NCI-H2227 (cell line): ENCODE measurements around the gene PRSS22.

Source experiments
- DNase-seq: peaks from one replicate; lab custom pipeline; 2025; ENCODE audit not compliant: unreplicated experiment; lab: John Stamatoyannopoulos, UW

Gene PRSS22

DNA sequence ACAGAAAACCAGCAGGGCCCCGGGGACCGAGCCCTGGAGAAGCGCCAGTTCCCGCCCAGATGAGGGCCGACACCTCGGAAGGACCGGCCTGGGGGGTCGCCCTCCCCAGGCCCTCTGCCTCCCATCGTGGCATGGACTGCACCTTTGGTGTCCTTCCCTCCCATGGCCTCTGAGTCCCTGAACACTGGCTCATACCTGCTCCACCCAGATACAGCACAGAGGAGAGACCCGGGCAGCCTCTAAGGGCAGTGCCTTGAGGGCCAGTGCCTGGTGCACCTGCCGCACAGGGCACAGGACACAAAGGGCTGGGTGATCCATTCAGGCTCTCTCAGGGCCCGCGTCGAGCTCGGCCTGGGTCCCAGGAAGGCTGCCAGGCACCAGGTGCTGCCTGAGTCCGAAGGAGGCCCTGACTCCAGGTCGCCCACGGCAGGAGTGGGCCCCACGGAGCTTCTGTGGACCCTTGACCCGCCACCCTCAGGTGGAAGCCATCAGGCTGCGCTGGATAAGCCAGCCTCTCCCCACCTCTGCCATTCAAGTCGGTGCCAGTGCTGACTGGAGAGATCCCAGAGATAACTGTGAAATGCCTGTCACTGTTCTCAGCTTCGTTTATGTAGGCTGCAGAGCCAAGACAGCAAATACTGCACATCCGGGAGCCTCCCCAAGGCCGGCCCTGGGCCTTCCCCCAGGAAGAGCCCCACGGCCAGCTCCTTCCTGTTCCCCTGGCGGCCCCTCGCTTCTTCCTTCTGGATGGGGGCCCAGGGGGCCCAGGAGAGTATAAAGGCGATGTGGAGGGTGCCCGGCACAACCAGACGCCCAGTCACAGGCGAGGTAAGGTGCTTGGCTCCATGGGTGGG, 28.2 kb downstream of the PRSS22 start, which contains the start of gene ZG16B:
TSS of gene ZG16B (plus strand) at position 803 of the 854 bp plus-strand sequence. CDS start 139 bp downstream, outside the sequence.
- no peak for DNase-seq

DNA sequence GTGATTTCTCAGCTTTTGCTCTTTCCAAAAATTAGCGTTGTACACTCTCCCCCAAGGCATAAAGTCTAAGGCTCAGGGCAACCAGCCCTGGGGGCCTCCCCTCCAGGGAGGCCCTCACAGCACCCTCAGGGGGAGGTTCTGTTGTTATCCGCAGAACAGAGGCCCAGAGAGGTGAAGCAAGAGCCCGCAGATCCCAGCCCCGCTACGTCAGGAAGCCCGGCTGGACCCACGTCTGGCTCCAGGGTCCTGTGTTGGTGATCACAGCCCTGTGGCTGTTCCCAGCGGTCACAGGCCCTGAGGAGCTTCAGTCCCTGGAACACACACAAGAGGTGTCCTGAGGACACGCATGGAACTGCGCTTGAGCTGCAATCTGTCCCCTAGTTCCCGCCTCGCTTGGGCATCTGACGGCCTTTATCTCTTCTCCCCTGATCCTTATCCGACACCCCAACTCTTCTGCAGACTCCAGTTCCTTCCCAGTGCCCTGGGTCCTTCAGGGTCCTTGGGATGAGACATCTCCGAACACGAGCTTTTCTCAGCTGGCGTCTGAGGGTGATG, 29.0 kb downstream of the PRSS22 start:
- no peak for DNase-seq

DNA sequence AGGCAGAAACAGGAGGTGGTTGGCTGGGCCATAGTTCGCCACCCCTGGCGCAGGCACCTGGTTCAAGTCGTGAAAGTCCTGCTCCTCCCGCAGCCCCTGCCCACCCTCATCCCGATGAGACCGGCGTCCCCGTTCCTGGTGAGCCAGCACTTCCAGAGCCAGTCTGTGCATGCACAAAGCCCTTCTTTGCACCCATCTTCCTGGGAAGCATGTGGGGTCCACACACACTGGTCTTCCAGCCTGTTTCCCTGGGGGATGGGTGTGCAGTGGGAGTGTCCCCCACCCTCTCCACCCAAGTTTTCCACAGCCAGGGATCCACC, 29.5 kb downstream of the PRSS22 start:
- DNase-seq, result no peak

DNA sequence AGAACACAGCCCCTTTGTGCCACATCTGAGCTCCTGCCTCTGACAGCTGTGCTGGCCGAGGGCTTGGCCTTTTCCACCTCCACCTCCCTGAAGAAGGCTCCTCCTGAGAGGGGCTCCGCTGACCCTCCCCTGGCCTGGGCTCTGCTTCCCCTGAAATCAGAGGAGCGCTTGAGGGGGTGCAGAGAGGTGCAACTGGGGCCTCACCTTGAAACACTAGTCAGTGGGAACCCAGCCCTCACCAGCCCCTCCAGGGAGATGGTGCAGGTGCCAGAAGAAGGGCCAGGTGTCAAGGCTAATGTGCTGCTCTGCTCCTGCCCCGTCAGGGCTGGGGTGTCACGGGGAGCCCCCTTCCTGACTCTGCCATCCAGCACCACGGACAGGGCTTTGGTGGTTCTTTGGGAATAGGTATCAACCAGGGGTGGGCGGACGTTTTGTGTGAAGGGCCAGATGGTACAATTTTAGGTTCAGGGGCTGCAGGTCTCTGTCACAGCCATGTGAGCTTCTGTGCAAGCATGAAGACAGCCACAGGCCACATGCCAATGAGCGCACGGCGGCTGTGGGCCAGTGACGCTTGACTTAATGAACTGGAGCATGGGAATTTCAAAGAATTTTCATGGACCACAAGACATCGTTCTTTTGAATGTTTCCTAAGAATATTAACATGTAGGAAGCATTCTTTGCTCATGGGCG, 30.0 kb downstream of the PRSS22 start:
- DNase-seq, result no peak

DNA sequence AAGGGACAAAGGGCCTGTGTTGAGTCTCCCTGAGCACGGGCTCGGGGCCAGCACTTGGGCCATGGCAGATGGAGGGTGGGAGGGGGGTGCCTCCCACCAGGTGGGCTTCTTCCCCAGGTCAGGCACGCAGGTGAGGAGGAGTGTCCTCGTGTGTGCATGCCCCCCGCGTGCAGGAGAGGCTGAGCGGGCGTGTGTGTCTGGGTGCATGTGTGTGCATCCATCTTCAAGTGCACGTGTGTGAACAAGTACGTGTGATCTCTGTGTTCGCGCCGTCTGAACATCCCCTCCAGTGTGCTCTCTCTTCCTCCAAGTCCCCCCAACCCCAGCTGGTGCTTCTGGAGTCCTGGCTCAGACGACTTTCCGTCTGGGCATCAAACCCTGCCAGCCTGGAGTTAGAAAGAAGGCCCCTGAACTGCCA, 30.6 kb downstream of the PRSS22 start:
- no peak for DNase-seq

DNA sequence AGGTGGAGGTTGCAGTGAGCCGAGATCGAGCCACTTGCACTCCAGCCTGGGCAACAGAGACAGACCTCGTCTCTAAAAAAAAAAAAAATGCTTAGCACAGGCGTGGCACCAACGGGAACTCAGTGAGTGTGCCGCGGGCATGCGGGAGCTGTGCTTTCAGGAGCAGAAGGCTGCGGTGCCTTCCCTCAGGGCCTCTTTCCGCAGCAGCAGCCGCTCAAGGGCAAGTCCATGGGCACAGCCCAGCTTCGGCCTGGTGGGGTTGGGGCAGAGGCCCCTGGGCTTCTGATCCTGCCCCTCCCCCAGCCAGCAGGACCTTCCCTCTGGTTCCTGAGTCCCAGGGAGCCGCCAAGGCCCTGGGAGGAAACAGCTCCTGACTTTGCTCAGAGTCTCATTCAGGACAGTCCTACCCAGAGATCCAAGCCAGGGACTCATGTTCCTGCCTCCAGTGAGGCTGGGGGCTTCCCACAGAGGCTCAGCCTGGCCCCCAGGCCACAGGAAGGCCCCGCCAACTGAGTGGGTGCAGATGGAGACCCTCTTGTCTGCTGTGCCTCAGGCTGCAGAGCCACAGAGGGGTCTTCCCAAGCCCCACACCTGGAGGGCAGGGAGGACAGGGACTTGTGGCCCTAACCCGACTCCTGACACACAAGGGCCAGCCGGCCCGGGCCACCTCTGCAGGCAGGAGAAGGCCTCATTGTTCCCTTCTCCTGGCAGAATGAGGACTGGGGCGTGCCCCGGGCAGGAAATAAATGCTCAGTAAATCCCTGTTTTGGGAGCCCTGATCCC, 31.2 kb downstream of the PRSS22 start:
- DNase-seq, result no peak

DNA sequence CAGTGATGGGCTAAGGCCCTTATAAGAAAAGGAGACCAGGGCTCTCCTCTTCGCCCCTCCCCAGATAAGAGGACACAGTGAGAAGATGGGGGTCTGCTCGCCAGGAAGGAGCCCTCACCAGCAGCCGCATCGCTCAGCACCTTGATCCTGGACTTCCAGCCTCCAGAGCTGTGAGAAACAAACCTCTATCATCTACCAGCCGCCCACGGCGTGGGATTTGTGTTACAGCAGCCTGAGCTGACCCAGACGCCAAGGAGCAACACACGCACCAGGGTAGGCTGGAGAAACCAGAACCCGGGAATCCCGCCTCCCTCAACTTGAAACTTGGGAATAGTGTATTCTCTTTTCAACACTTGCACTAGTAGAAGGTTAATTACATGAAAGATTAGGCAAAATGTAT, 32.1 kb downstream of the PRSS22 start:
- DNase-seq, result no peak

DNA sequence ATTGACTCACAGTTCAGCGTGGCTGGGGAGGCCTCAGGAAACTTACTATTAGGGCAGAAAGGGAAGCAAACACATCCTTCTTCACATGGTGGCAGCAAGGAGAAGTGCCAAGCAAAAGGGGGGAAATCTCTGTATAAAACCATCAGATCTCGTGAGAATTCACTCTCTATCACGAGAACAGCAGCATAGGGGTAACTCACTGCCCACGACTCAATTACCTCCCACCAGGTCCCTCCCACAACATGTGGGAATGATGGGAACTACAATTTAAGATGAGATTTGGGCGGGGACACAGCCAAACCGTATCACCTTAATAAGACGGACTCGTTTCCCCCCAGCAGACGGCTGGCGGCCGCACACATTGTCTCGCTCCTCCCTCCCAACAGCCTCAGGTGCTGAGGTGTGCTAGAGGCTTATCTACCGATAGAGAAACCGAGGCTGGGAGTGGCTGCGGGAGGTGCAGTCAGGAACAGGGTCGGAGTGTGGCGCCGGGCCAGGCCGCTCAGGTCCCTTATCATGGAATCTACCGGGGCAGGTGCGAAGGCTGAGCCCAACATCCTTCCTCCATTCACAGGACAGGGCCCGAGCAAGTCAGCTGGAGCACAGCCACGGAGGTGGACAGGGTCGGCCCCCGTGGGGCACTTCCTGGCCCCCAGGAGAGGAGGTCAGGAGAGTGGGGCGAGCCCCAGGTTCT, 32.8 kb downstream of the PRSS22 start:
- DNase-seq, result no peak

DNA sequence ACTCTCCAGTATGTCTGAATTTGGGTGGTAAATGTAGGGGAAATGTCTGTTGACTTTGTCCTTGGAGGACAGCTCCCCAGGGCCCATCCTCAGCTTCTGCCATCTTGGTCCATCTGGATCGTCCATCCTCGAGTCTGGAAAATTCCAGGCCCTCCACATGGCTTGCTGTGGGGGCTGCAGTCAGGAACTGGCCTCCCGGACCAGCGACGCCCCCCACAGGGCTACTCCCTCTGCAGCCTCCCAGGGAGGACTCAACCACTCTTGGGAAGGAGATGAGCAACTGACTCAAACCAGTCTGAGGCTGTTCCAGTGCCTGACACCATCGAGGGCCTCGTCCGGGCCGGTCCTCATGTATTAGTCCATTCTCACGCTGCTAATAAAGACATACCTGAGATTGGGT, 33.3 kb downstream of the PRSS22 start:
- DNase-seq, result no peak

DNA sequence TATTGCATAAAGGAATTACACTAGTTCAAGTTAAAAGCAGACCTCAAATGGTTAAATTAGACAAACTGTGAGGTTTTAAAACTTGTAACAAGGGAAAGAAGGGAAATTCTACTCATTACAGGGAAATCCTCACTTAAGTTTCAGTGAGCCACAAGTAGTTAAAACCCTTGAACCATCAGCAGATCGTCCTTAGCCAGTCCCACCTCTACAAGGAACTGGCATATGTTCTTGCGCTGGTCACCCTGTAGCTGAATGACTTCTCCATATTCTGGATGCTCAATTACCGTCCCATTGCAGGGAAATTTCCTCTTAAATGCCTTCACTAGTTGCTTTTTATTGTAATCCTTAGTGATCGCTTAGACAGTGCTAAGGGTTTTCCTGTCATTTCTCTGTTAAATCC, 35.5 kb downstream of the PRSS22 start:
- DNase-seq, result no peak

DNA sequence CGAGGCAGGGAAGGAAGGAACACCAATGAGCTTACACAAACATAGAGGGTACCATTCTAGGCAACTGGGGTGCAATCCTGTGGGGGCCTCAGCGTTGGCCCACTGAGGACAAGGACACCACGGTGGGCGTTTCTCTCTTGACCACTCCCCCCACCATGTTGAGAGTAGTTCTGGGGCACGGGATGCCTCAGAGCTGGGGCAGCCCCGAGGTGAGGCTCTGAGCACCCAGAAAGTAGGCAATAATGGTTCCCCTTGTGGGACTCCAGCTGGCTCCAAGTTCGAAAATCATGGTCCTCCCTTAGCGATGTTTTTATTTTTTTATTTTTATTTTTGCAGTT, 35.8 kb downstream of the PRSS22 start:
- no peak for DNase-seq

DNA sequence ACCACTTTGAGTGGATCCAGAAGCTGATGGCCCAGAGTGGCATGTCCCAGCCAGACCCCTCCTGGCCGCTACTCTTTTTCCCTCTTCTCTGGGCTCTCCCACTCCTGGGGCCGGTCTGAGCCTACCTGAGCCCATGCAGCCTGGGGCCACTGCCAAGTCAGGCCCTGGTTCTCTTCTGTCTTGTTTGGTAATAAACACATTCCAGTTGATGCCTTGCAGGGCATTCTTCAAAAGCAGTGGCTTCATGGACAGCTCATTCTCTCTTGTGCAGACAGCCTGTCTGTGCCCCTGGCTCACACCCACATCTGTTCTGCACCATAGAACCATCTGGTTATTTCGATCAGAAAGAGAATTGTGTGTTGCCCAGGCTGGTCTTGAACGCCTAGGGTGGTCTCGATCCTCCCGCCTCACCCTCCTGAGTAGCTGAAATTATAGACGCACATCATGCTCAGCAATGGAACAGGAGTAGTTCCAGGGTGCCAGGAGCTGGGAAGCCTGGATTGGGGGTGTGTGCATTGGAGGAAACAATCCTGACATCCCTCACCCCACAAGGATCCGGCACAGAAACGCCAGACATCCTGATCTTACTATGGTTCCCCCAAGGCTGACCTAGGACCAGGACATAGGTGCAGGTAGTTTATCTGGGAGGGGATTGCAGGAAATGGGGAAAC, 36.3 kb downstream of the PRSS22 start:
- no peak for DNase-seq

DNA sequence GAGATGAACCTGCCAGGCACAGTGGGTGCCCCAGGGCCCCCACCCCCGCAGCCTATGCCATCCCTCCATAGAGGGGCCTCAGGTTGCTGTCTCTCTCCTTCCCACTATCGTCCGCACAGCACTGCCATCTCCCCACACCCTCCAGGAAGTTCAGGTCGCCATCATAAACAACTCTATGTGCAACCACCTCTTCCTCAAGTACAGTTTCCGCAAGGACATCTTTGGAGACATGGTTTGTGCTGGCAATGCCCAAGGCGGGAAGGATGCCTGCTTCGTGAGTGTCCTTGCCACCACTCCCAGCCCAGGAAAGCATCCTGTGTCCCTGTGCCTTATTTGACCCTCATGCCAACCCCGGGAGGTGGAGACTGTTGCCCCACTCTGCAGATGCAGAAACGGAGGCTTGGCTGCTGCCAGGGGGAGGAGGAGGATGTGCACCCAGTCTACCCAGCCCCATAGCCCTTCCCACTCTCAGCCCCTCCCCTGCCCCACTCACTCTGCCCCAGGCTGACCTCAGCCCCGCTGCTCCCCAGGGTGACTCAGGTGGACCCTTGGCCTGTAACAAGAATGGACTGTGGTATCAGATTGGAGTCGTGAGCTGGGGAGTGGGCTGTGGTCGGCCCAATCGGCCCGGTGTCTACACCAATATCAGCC, 37.0 kb downstream of the PRSS22 start:
- DNase-seq, result no peak

DNA sequence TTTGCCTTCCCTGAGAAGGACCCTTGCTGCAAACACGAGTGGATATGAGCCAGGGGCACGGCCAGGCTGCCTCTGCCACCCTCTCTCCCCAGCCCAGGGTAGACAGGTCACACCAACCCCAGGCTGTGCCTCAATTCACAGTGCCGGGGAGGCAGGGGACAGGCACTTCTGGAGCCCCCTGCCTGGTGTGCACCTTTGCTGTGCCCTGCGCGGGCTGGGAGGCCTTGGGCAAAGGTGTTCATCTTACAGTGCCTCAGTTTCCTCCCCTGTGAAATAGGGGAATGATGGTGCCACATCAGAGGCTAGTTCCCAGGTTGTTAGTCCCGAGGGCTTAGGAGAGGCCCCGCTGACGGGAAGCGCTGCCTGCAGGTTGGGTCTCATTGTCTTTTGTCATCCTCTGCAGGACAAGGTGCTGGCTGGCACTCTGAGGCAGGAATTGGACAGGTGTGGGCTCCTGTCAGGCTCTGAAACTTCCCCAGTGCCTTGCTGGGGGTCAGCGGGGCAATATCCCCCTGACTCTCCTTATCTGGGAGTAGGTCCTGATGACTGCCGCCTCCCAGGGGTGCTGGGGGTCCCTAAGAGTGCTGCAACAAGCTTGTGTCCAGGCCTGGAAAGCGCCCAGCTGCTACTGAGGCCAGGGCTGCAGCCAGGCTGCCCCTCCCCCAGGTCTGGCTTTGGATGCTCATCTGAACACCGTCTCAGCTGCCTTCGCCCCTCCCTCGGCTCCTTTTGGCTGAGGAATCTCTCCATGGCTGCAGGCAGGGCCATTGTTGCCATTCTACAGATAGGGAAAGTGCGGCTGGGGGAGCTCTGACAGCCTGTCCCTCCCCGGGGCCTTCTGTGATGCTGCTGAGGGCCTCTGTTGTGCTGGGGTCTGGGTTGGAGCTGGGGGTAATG, 37.8 kb downstream of the PRSS22 start:
- no peak for DNase-seq

DNA sequence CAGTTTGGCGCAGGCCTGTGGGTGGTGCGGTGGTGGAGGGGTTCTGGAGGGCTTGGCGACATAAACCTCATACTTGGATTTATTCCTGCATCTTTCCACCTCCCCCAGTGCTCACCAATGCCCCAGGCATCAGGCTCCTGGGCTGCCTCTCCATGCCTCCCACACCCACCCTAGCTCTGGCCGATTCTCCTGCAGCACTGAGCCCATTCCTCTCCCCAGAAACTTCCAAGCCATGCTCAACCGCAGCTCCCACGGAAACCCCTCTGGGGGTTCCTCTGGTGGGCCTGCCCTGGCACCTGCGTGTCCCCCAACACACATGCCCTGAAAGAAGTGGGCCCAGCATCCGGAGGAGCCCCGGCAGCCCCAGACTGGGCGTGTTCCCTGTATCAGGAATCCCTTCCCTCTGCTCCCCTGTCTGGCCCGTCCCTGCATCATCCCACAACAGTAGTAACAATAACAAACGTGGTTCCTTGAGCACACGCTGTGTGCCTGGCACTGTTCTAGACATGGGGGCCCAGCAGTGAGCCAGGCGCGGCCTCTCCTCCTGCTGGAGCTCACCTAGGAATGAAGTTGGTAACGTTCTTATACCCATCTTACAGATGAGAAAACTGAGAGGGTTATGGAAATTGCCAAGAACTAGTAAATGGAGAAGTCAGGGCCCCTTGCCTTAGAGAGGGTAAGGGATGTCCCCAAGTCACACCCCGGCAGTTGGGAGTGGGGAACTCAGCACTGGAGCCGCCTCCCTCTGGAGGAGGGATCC, 38.6 kb downstream of the PRSS22 start:
- no peak for DNase-seq

DNA sequence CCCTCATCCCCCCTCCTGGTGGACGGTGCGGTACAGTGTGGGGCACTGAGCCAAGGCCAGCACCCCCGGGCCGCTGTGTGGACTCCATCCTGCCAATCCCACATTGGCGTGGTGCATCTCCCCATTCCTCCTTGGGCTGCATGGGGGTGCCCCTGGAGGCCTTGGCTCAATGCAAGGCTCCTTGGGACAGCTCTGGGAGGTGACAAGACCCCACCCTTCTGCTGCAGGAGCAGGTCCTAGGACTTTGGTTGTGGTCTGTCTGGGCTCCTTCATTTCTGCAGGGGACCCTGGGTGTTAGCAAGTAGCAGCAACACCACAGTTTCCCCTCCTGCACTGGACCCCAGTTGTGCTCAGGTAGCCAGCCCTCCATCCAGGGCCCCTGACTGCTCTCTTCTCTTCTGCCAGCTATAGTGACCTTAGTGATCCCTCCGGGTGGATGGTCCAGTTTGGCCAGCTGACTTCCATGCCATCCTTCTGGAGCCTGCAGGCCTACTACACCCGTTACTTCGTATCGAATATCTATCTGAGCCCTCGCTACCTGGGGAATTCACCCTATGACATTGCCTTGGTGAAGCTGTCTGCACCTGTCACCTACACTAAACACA, 39.6 kb downstream of the PRSS22 start:
- DNase-seq, result no peak

DNA sequence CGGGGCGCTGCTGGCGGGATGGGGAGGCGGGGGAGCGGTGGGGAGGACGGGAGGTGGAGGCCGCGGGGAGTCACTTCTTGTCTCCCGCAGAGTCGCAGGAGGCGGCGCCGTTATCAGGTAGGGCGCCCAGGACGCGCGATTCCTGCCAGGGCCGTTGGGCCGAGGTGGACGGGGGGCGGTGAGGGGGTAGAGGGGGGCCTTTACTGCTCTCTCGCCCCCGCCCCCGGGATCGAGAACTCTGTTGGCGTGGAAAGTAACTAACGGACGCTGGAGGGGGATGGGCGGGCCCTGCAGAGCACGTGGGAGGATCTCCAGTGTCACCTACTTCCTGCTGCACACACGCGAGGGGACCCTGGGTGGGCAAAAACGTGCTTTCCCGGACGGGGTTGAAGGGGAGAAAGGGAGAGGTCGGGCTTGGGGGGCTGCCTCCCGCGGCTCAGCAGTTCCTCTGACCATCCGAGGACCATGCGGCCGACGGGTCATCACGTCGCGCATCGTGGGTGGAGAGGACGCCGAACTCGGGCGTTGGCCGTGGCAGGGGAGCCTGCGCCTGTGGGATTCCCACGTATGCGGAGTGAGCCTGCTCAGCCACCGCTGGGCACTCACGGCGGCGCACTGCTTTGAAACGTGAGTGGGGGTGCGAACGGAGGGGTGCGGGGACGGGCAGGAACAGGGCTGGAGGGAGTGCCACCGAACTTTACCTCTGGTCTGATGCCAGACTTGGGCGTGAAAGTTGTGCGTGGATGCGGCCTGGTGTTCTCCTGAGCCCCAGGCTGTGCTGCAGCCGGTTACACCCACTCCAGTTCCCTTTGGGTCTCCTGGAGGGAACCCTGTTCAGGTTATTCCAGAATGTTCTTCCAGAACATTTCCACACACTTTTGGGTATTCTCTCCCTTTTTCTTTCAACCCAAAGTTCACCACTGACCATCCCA, 40.4 kb downstream of the PRSS22 start:
- no peak for DNase-seq
